ENCODE measurements around the gene TRIO.

DNA sequence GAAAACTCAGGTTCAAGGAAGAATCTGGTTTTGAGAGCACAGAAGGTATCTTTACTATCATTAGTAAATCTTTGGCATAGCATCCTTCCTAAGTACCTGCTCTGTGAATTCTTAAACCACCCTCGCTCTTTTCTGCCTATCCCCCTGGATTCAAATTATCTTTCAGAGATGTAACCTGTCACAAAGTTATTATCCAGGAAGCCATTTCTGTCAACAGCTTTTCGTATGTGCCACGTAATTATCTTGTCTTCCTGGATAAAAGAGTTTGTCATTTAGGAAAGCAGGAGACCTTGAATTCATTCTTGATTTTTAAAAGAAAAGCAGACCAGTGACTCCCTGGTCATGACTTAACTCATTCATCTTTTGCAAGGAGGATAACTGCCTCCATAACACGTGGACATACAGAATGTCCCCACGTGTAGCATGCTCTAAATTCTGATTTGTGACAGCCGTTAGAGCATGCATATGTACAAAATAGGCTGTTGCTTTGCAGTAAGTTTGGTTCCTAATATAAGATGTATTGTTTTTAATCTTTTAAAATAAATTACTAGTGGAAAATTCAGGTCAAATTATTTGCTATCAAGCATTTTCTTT lies 189.0 kb downstream of the TRIO start:
- TF ChIP-seq, protein P1, sequence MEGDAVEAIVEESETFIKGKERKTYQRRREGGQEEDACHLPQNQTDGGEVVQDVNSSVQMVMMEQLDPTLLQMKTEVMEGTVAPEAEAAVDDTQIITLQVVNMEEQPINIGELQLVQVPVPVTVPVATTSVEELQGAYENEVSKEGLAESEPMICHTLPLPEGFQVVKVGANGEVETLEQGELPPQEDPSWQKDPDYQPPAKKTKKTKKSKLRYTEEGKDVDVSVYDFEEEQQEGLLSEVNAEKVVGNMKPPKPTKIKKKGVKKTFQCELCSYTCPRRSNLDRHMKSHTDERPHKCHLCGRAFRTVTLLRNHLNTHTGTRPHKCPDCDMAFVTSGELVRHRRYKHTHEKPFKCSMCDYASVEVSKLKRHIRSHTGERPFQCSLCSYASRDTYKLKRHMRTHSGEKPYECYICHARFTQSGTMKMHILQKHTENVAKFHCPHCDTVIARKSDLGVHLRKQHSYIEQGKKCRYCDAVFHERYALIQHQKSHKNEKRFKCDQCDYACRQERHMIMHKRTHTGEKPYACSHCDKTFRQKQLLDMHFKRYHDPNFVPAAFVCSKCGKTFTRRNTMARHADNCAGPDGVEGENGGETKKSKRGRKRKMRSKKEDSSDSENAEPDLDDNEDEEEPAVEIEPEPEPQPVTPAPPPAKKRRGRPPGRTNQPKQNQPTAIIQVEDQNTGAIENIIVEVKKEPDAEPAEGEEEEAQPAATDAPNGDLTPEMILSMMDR (IDR thresholded peaks at IDR 0.05), result no peak
- no peak for TF ChIP-seq POLR2A (IDR thresholded peaks at IDR 0.05)
